IMR-90 (cell line): Measurements from ENCODE around the gene UTF1. TPM values are rescaled to one million over a fixed set of nuclear protein-coding genes. Genes with fewer than 3 reads are reported as not detected.

ENCODE experiments used
- ATAC-seq: fragments of 200-7000 bp; cut with Tn5 transposase; 2 replicates; pipeline ENCODE4 v1.9.1; 2020; ENCODE audit warnings: low read depth, mild to moderate bottlenecking, moderate library complexity
- BruUV-seq: library from RNA; stranded (reverse); fragments of 400-500 nt; replicated peaks from 2 replicates; lab custom pipeline; 2021; lab: Mats Ljungman, UMichigan
- CTCF ChIA-PET: fragments of 300-600 bp; formaldehyde crosslinking; extraction: SDS; loops from one replicate; lab custom pipeline; 2021; ENCODE audit warnings: antibody characterized with exemption; lab: Yijun Ruan, JAX
- POLR2A ChIA-PET: fragments of 300-600 bp; sonication (Branson Sonifier 250); formaldehyde crosslinking; loops from one replicate; lab custom pipeline; 2022; ENCODE audit warnings: antibody characterized with exemption; ENCODE audit not compliant: unreplicated experiment; lab: Charles Lee
- DNase-seq: peaks from one replicate; pipeline ENCODE4 v3.0.0; 2013
- H2AFZ ChIP-seq: replicated peaks from 2 replicates; pipeline ENCODE3; 2013; ENCODE audit warnings: low read length, mild to moderate bottlenecking; ENCODE audit not compliant: poor library complexity
- H2AK5ac ChIP-seq: 2 replicates; pipeline ENCODE4 v1.6.1; 2013; ENCODE audit warnings: low read depth, low read length, inconsistent platforms
- H2AK9ac ChIP-seq: replicated peaks from 2 replicates; pipeline ENCODE3; 2013; ENCODE audit warnings: mild to moderate bottlenecking, low read depth, low read length, moderate library complexity; ENCODE audit not compliant: poor library complexity
- H2BK120ac ChIP-seq: 2 replicates; pipeline ENCODE4 v1.6.1; 2013; ENCODE audit warnings: low read depth, low read length, inconsistent platforms
- H2BK15ac ChIP-seq: 3 replicates; pipeline ENCODE4 v1.6.1; 2013; ENCODE audit warnings: low read depth, low read length, inconsistent platforms
- H2BK20ac ChIP-seq: 2 replicates; pipeline ENCODE4 v1.6.1; 2013; ENCODE audit warnings: low read depth, mild to moderate bottlenecking, inconsistent platforms, low read length, moderate library complexity
- H2BK5ac ChIP-seq: 2 replicates; pipeline ENCODE4 v1.6.1; 2013; ENCODE audit warnings: mild to moderate bottlenecking, low read depth, low read length, inconsistent platforms; ENCODE audit not compliant: poor library complexity, severe bottlenecking
- H3K14ac ChIP-seq: replicated peaks from 2 replicates; pipeline ENCODE4 v1.6.1; 2013; ENCODE audit warnings: low read depth, low read length, inconsistent platforms
- H3K18ac ChIP-seq: 2 replicates; pipeline ENCODE4 v1.6.1; 2013; ENCODE audit warnings: low read depth, low read length, control low read depth
- H3K23ac ChIP-seq: 2 replicates; pipeline ENCODE4 v1.6.1; 2013; ENCODE audit warnings: low read depth, low read length, inconsistent platforms
- H3K27ac ChIP-seq: 2 replicates; pipeline ENCODE4 v1.5.1; 2013; ENCODE audit warnings: mild to moderate bottlenecking, control low read depth, low read length; ENCODE audit not compliant: insufficient read depth
- H3K27me3 ChIP-seq: 2 replicates; pipeline ENCODE4 v1.6.1; 2013; ENCODE audit warnings: low read length; ENCODE audit not compliant: control insufficient read depth, insufficient read depth
- H3K36me3 ChIP-seq: 2 replicates; pipeline ENCODE4 v1.6.1; 2013; ENCODE audit warnings: low read length, mixed read lengths; ENCODE audit not compliant: control insufficient read depth, insufficient read depth
- H3K4ac ChIP-seq: 2 replicates; pipeline ENCODE4 v1.6.1; 2013; ENCODE audit warnings: low read depth, low read length, inconsistent platforms
- H3K4me1 ChIP-seq: 2 replicates; pipeline ENCODE4 v1.6.1; 2013; ENCODE audit warnings: low read length, mixed read lengths; ENCODE audit not compliant: control insufficient read depth, insufficient read depth
- H3K4me2 ChIP-seq: 2 replicates; pipeline ENCODE4 v1.6.1; 2013; ENCODE audit warnings: low read depth, mild to moderate bottlenecking, control low read depth, low read length, moderate library complexity
- H3K4me3 ChIP-seq: 2 replicates; pipeline ENCODE4 v1.5.1; 2013; ENCODE audit warnings: low read depth, mild to moderate bottlenecking, control low read depth, low read length, moderate library complexity; ENCODE audit not compliant: insufficient read depth
- H3K56ac ChIP-seq: 2 replicates; pipeline ENCODE4 v1.6.1; 2013; ENCODE audit warnings: low read length, inconsistent platforms; ENCODE audit not compliant: insufficient read depth; ENCODE audit errors: extremely low read depth
- H3K79me1 ChIP-seq, 2 experiments: 2 replicates each; pipeline ENCODE4 v1.6.1; 2013; ENCODE audit warnings: low read length in 2 of 2, inconsistent platforms in 1 of 2, low read depth in 1 of 2
- H3K9ac ChIP-seq: 2 replicates; pipeline ENCODE4 v1.6.1; 2013; ENCODE audit warnings: low read depth, low read length, control low read depth
- H3K9me1 ChIP-seq: 2 replicates; pipeline ENCODE4 v1.6.1; 2013; ENCODE audit warnings: low read length, inconsistent platforms; ENCODE audit not compliant: insufficient read depth
- H3K9me3 ChIP-seq: 2 replicates; pipeline ENCODE4 v1.6.1; 2013; ENCODE audit warnings: low read length; ENCODE audit not compliant: control insufficient read depth, insufficient read depth
- H4K20me1 ChIP-seq: 2 replicates; pipeline ENCODE4 v1.6.1; 2013; ENCODE audit warnings: low read length, inconsistent platforms; ENCODE audit not compliant: insufficient read depth
- H4K5ac ChIP-seq: 2 replicates; pipeline ENCODE4 v1.6.1; 2013; ENCODE audit warnings: mild to moderate bottlenecking, low read depth, low read length, control low read depth
- H4K8ac ChIP-seq, 2 experiments: 2 replicates each; pipeline ENCODE4 v1.6.1; 2013; ENCODE audit warnings: low read depth in 2 of 2, low read length in 2 of 2, control low read depth in 1 of 2, inconsistent platforms in 1 of 2
- H4K91ac ChIP-seq: 2 replicates; pipeline ENCODE4 v1.6.1; 2013; ENCODE audit warnings: low read depth, low read length, inconsistent platforms; ENCODE audit not compliant: insufficient read depth
- BHLHE40 ChIP-seq: fragments of 150-350 bp; IDR thresholded peaks from 2 replicates; pipeline ENCODE4 v1.6.1; 2016; ENCODE audit warnings: mild to moderate bottlenecking, low read depth, low read length
- CEBPB ChIP-seq: IDR thresholded peaks from 2 replicates; pipeline ENCODE4 v1.6.1; 2012; ENCODE audit warnings: low read depth, low read length, improper control_type of control experiment
- CHD1 ChIP-seq: IDR thresholded peaks from 2 replicates; pipeline ENCODE4 v1.6.1; 2012; ENCODE audit warnings: low read depth, low read length, improper control_type of control experiment
- CTCF ChIP-seq: conservative IDR thresholded peaks from 2 replicates; pipeline ENCODE4 v1.5.1; 2012; ENCODE audit warnings: mild to moderate bottlenecking, low read depth, low read length, improper control_type of control experiment
- ELK1 ChIP-seq: fragments of 150-350 bp; IDR thresholded peaks from 2 replicates; pipeline ENCODE4 v1.6.1; 2016; ENCODE audit warnings: low read depth, mild to moderate bottlenecking, low read length, moderate library complexity, borderline replicate concordance
- MAFK ChIP-seq: IDR thresholded peaks from 2 replicates; pipeline ENCODE4 v1.6.1; 2012; ENCODE audit warnings: low read depth, low read length, improper control_type of control experiment
- MXI1 ChIP-seq: IDR thresholded peaks from 2 replicates; pipeline ENCODE4 v1.6.1; 2012; ENCODE audit warnings: low read depth, mild to moderate bottlenecking, low read length, moderate library complexity, borderline replicate concordance
- NFE2L2 ChIP-seq: fragments of 150-350 bp; IDR thresholded peaks from 2 replicates; pipeline ENCODE4 v1.6.1; 2016; ENCODE audit warnings: low read depth, mild to moderate bottlenecking, low read length
- POLR2A ChIP-seq: IDR thresholded peaks from 2 replicates; pipeline ENCODE4 v1.6.1; 2012; ENCODE audit warnings: mild to moderate bottlenecking, low read depth, low read length
- RAD21 ChIP-seq: IDR thresholded peaks from 2 replicates; pipeline ENCODE4 v1.6.1; 2012; ENCODE audit warnings: low read length, improper control_type of control experiment
- RCOR1 ChIP-seq: IDR thresholded peaks from 2 replicates; pipeline ENCODE4 v1.6.1; 2012; ENCODE audit warnings: mild to moderate bottlenecking, low read length, improper control_type of control experiment; ENCODE audit not compliant: insufficient replicate concordance
- RFX5 ChIP-seq: IDR thresholded peaks from 2 replicates; pipeline ENCODE4 v1.8.0; 2012; ENCODE audit warnings: low read depth, mild to moderate bottlenecking, low read length, moderate library complexity
- SMC3 ChIP-seq: fragments of 150-350 bp; IDR thresholded peaks from 2 replicates; pipeline ENCODE4 v1.6.1; 2016; ENCODE audit warnings: low read depth, mild to moderate bottlenecking, antibody characterized with exemption, low read length, moderate library complexity
- WGBS, 2 experiments: methylation state at CpG; one replicate each; pipeline versions ENCODE4 v1.1.5 to v1.1.7; 2013; ENCODE audit warnings: missing lambda C conversion rate in 2 of 2; ENCODE audit not compliant: insufficient read length in 1 of 2; ENCODE audit errors: extremely low coverage in 2 of 2; 5-methylcytosine and 5-hydroxymethylcytosine counted together
- dilution Hi-C: fragments of 300-500 bp; cut with HindIII; formaldehyde crosslinking; loops from one replicate; pipeline ENCODE4 v1.14.3; 2018; ENCODE audit warnings: low sequenced_read_pairs; ENCODE audit not compliant: unreplicated experiment
- in situ Hi-C: fragments of 300-500 bp; cut with MboI; formaldehyde crosslinking; loops from 3 replicates; pipeline ENCODE4 v1.14.3; 2019; ENCODE audit warnings: low sequenced_read_pairs, inconsistent platforms, mixed read lengths
- intact Hi-C: fragments of 100-400 bp; cut with micrococcal nuclease; formaldehyde crosslinking; loops from 2 replicates; pipeline ENCODE4 v1.10.0; 2022
- polyA plus RNA-seq, 3 experiments: library from polyadenylated mRNA; depleted of rRNA; stranded (reverse); fragments of >200 nt; gene quantifications; 2 replicates each; pipeline ENCODE4 v1.2.3, GENCODE V29; 2012; ENCODE audit warnings: low replicate concordance in 1 of 3
- total RNA-seq: library from RNA; depleted of rRNA; stranded (reverse); fragments of >200 nt; gene quantifications from 2 replicates; pipeline ENCODE4 v1.2.3, GENCODE V29; 2012

UTF1 gene
- total and polyA plus RNA-seq, 2 of the 4 experiments (the other 2 are of a cell fraction), result not detected

- TF ChIP-seq SMC3 (no peak), RAD21 (no peak), NFE2L2 (peak; percentile 49)
Measured at GRCh38 chr10:133258818-133259601, 29.0 kb downstream of the UTF1 start (continued).

- Histone ChIP-seq H2BK15ac (peak overlapping the region; percentile 29; the same call in 1 of the 3 replicates), H3K18ac (peak overlapping the region; percentile 69), H3K9me1 (peaks cover 18% of the 10 kb centered on the region), H3K9ac (peak overlapping the region; percentile 29; the same call in 1 of the 2 replicates), H2AK9ac (peak overlapping the region; percentile 91), H2BK20ac (peak overlapping the region; percentile 96), H3K79me1 (peaks cover 0 to 4% of the 10 kb centered on the region in 2 experiments; a peak in 1 of 4 replicates), H4K8ac (peak overlapping the region; percentile 56 to 86), H3K4me3 (no peak overlapping the region), H2BK120ac (peak overlapping the region; percentile 91), H3K4me1 (peaks cover 21% of the 10 kb centered on the region), H2BK5ac (peak overlapping the region; percentile 88), H4K91ac (peak overlapping the region; percentile 94), H3K56ac (0 out of 2 replicates have a peak overlapping the region, but pooled peaks have one; percentile 34), H2AFZ (peak overlapping the region; percentile 75), H3K14ac (peak overlapping the region; percentile 88), H3K27me3 (no peaks in the 10 kb centered on the region), H3K36me3 (no peaks in the 10 kb centered on the region), H2AK5ac (peak overlapping the region; percentile 98), H3K4ac (peak overlapping the region; percentile 96), H3K23ac (peak overlapping the region; percentile 62; the same call in 1 of the 2 replicates), H3K9me3 (no peaks in the 10 kb centered on the region), H3K4me2 (peak overlapping the region; percentile 11; the same call in 1 of the 2 replicates), H4K20me1 (no peaks in the 10 kb centered on the region), H4K5ac (peak overlapping the region; percentile 58), H3K27ac (peak overlapping the region; percentile 80)
- dilution Hi-C loops (no loop called here), intact Hi-C loops (loop anchor here (5.0 kb wide), 1 partner anchor 112 kb away; no protein-coding TSS in a partner anchor), in situ Hi-C loops (loop anchor here (25.0 kb wide), 1 partner anchor 597 kb away; no protein-coding TSS in a partner anchor)
- POLR2A ChIA-PET, result no interaction called here
- CTCF ChIA-PET, result no interaction called here
- no TSS peak for BruUV-seq
- TF ChIP-seq MAFK (no peak), ELK1 (no peak), BHLHE40 (no peak), RFX5 (no peak), CTCF (no peak), CHD1 (no peak), NFE2L2 (no peak), RCOR1 (no peak), POLR2A (no peak), CEBPB (no peak), MXI1 (no peak)
- DNase-seq, result no peak
- WGBS, 2 experiments, result 52% methylated on average over 8 of the region's 12 CpGs; no CpG with 5 or more reads in 1 of the 2 experiments
- no peak for ATAC-seq
Measured at GRCh38 chr10:133259602-133259989, 29.6 kb downstream of the UTF1 start.
